GM18951 (cell line): ENCODE data around the gene CNOT1.
"Not testable (repeated sequence)": the region's sequence is repeated elsewhere in the genome, so short reads cannot be mapped to it uniquely, and the experiment has no call there.

ENCODE experiments used
- POLR2A ChIP-seq: IDR thresholded peaks from 4 replicates; pipeline ENCODE4 v1.6.1; 2011; ENCODE audit warnings: mild to moderate bottlenecking; ENCODE audit not compliant: insufficient read length, insufficient read depth; ENCODE audit errors: extremely low read depth
- in situ Hi-C: fragments of 300-500 bp; cut with MboI; formaldehyde crosslinking; loops from one replicate; pipeline ENCODE4 v1.12.0; 2022; ENCODE audit warnings: low sequenced_read_pairs, mixed read lengths, inconsistent platforms; ENCODE audit not compliant: unreplicated experiment

The CNOT1 gene

GRCh38 chr16:58652741-58653140 lies 23.1 kb upstream of the CNOT1 start:
- in situ Hi-C loops = loop anchor here (25.0 kb wide), 1 partner anchor 315 kb away; no protein-coding TSS in a partner anchor
- TF ChIP-seq POLR2A = no peak

- TF ChIP-seq POLR2A = no peak
- in situ Hi-C loops = loop anchor here (25.0 kb wide), 1 partner anchor 315 kb away; no protein-coding TSS in a partner anchor
Observed at GRCh38 chr16:58651965-58652348, 22.3 kb upstream of the CNOT1 start.

GRCh38 chr16:58649707-58650106 lies 20.1 kb upstream of the CNOT1 start:
- in situ Hi-C loops = loop anchor here (25.0 kb wide), 1 partner anchor 312 kb away; no protein-coding TSS in a partner anchor
- no peak for TF ChIP-seq POLR2A

- no peak for TF ChIP-seq POLR2A
- in situ Hi-C loops = no loop called here
Observed at GRCh38 chr16:58647107-58647506, 17.5 kb upstream of the CNOT1 start.

GRCh38 chr16:58644765-58645487 lies 15.3 kb upstream of the CNOT1 start:
- TF ChIP-seq POLR2A = no peak

GRCh38 chr16:58644108-58644507 lies 14.5 kb upstream of the CNOT1 start:
- TF ChIP-seq POLR2A = no peak
- in situ Hi-C loops = no loop called here

More at GRCh38 chr16:58644765-58645487, 15.3 kb upstream of the CNOT1 start:
- in situ Hi-C loops = no loop called here

GRCh38 chr16:58640949-58641348 lies 11.3 kb upstream of the CNOT1 start:
- in situ Hi-C loops = no loop called here
- TF ChIP-seq POLR2A = no peak

- TF ChIP-seq POLR2A = no peak
- in situ Hi-C loops = no loop called here
Observed at GRCh38 chr16:58639836-58640235, 10.2 kb upstream of the CNOT1 start.

GRCh38 chr16:58639230-58639629 lies 9.6 kb upstream of the CNOT1 start:
- TF ChIP-seq POLR2A = no peak
- in situ Hi-C loops = no loop called here

- in situ Hi-C loops = no loop called here
- TF ChIP-seq POLR2A = no peak
Observed at GRCh38 chr16:58638148-58639036, 8.8 kb upstream of the CNOT1 start.

- in situ Hi-C loops = not testable (repeated sequence)
Observed at GRCh38 chr16:58637021-58637420, 7.4 kb upstream of the CNOT1 start.

- TF ChIP-seq POLR2A = no peak
- in situ Hi-C loops = no loop called here
Observed at GRCh38 chr16:58636466-58636865, 6.8 kb upstream of the CNOT1 start.

GRCh38 chr16:58635502-58635901 lies 5.9 kb upstream of the CNOT1 start:
- no peak for TF ChIP-seq POLR2A
- in situ Hi-C loops = no loop called here

- TF ChIP-seq POLR2A = no peak
Observed at GRCh38 chr16:58634265-58634802, 4.7 kb upstream of the CNOT1 start.

More at GRCh38 chr16:58634265-58634802, 4.7 kb upstream of the CNOT1 start:
- in situ Hi-C loops = no loop called here
